SK-MEL-5 (cell line): ENCODE measurements around the gene VPS13A. TPM values are rescaled to one million over a fixed set of nuclear protein-coding genes. Genes with fewer than 3 reads are reported as not detected.
"Not testable (repeated sequence)": the region's sequence is repeated elsewhere in the genome, so short reads cannot be mapped to it uniquely, and the experiment has no call there.

ENCODE experiments used
- DNase-seq: peaks from one replicate; pipeline ENCODE4 v3.0.0-alpha.2; 2016; ENCODE audit warnings: low read depth, low spot score
- in situ Hi-C: cut with HindIII; loops from 2 replicates; pipeline ENCODE4 v1.10.0; 2016; ENCODE audit warnings: low sequenced_read_pairs, high pct_unique_total_duplicates, low pct_unique_long_range_greater_than_20kb
- total RNA-seq: library from RNA; depleted of rRNA; stranded (reverse); fragments of >200 nt; shearing (Covaris generic); gene quantifications from 2 replicates; pipeline ENCODE4 v1.2.3, GENCODE V29; 2014

Gene VPS13A
- total RNA-seq, 1 experiment from 2014 or later: 22.8 TPM

DNA sequence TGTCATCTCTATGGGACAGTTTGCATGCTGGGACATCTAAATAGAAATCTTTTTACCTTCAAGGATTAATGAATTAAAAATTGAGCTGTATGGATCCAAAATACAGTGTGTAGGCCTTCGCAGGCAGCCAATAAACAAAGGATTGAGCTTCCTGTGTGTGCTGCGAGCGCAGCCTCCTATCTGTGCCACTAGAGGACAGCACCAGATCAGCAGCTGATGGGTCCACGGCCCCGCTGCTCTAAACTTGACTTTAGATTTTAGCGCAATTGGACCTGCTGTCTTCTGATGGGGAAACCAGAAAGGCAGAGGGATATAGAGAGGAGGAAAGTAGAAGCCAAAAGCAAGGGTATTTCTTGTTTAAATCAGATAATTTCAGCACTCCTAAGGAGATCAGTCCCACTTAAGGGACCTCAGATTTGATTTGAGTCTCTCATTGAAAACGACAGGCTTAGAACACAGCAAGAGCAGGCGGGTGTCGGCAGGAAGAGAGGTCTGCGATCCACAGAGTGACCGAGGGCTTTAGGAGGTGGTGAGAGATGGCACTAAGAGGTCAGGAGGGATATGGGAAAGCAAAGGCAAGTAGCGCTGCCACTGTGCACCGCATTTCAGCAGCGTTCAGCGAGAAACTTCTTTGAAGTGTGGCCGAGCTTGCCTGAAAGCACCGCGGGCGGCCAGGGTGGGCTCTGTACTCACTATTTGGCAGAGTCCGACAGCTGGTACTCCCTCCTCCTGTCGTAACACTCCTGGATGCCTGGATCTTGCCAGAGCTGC lies 256.5 kb downstream of the VPS13A start:
- peak; percentile 78 for DNase-seq
- in situ Hi-C loops: no loop called here

GRCh38 chr9:77435277-77435676 lies 257.9 kb downstream of the VPS13A start:
- no peak for DNase-seq
- in situ Hi-C loops: no loop called here

GRCh38 chr9:77435688-77436087 lies 258.4 kb downstream of the VPS13A start:
- no peak for DNase-seq
- in situ Hi-C loops: no loop called here

GRCh38 chr9:77438653-77439052 lies 261.3 kb downstream of the VPS13A start:
- DNase-seq: no peak
- in situ Hi-C loops: no loop called here

- in situ Hi-C loops: no loop called here
- DNase-seq: no peak
Measured at GRCh38 chr9:77440057-77440456, 262.7 kb downstream of the VPS13A start.

GRCh38 chr9:77441124-77441523 lies 263.8 kb downstream of the VPS13A start:
- in situ Hi-C loops, DNase-seq: not testable (repeated sequence)

GRCh38 chr9:77442436-77442835 lies 265.1 kb downstream of the VPS13A start:
- in situ Hi-C loops: no loop called here
- no peak for DNase-seq

GRCh38 chr9:77447646-77448045 lies 270.3 kb downstream of the VPS13A start:
- in situ Hi-C loops: no loop called here
- DNase-seq: no peak

DNA sequence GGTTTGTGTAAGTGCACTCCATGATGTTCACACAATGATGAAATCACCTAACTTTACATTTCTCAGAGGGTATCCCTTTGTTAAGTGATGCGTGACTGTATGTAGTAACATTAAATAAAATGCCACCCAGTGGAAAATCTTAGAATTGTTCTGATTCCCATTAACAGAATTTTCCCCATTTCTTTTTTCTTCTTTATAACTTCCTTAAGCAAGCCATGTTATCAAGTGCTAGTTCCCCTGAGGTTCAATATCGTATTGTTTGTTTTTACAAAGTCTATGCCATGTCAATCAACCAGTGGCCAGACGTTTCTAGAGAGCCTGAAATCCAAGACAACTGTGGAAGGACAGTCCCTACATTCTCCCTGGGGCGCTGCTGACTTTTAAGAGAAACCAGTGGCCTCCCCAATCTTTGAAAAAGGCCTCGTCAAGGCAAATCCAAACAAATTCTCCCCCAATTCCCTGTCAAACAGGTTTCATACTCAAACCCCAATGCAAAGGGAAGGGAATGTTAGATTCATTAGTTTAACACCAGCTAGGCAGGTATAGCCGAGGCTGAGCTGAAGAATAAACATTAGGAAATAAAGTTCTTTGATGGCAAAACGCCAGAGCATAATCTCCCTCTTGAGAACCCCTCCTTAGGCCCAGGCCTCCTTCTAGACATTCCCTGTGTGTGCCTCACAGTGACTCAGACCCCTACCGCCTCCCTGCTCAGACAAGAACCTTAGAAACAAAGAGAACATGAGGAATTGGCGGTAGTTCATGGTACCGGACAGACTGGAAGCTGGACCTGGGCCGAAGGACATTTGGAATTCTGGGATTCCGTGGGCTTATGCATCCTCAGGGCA lies 272.1 kb downstream of the VPS13A start:
- DNase-seq: peak; percentile 19
- in situ Hi-C loops: loop anchor here (10.0 kb wide), 1 partner anchor 295 kb away; no protein-coding TSS in a partner anchor

- in situ Hi-C loops: loop anchor here (10.0 kb wide), 1 partner anchor 295 kb away; no protein-coding TSS in a partner anchor
- DNase-seq: no peak
Measured at GRCh38 chr9:77450085-77450475, 272.7 kb downstream of the VPS13A start.

- in situ Hi-C loops: loop anchor here (10.0 kb wide), 1 partner anchor 293 kb away; no protein-coding TSS in a partner anchor
Measured at GRCh38 chr9:77451507-77451906, 274.2 kb downstream of the VPS13A start.

DNA sequence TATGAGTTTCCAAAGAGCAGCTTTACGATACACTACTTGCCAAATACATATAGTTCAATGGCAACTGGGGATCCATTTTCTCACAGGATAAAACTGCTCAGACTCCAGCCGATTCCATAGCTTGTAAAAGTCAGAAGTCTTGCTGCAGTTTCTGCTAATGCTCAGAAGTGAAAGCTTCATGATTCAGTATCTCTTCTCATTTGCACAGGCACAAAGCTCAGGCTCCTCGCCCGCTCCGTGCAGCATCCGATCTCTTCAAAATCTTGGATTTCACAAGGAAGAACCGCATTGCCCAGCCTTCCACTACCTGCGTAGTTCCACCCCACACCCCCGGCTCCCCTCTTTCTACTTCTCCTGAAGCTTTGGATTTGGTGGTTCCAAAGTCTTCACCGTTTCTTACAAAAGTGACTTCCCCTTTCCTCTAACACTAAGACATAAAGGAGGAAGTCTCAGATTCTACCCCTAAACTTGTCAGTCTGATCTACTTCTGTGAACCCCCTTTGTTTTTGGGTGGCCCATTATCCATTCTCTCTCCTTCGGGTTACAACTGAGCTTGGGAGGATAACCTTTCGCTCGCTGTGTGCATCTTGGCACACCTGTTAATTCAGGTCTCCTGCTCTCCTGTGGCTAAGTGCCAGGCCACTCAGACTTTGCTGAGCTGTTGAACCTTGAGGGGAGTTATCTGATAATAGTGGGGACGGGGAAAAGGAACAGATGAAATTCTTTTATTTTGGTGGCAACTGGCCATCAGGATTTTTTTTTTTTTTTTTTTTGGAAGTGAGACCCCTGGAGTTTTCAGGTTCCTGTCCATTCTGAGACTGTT lies 276.7 kb downstream of the VPS13A start:
- in situ Hi-C loops: loop anchor here (10.0 kb wide), 1 partner anchor 291 kb away; no protein-coding TSS in a partner anchor

More at GRCh38 chr9:77451507-77451906, 274.2 kb downstream of the VPS13A start:
- DNase-seq: no peak

DNA sequence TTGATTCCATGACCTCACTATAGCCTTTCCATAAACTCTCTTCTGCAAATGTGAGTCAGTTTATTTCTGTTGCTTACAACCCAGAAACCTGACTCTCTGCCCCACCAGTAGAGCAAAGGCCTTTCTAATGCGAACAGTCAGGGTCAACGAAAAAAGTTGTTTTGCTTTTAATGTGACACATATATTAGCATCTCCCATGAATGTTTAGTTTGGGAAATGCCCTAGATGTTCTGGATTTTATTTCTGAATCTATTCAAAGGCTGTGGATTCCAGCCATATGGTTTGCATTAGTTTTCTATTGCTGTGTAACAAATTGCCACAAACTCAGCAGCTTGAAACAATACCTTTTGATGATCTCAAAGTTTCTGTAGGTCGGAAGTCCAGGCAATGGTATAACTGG lies 277.3 kb downstream of the VPS13A start:
- no peak for DNase-seq
- in situ Hi-C loops: loop anchor here (10.0 kb wide), 1 partner anchor 290 kb away; no protein-coding TSS in a partner anchor

More for the DNA sequence above, 276.7 kb downstream of the VPS13A start:
- no peak for DNase-seq

DNA sequence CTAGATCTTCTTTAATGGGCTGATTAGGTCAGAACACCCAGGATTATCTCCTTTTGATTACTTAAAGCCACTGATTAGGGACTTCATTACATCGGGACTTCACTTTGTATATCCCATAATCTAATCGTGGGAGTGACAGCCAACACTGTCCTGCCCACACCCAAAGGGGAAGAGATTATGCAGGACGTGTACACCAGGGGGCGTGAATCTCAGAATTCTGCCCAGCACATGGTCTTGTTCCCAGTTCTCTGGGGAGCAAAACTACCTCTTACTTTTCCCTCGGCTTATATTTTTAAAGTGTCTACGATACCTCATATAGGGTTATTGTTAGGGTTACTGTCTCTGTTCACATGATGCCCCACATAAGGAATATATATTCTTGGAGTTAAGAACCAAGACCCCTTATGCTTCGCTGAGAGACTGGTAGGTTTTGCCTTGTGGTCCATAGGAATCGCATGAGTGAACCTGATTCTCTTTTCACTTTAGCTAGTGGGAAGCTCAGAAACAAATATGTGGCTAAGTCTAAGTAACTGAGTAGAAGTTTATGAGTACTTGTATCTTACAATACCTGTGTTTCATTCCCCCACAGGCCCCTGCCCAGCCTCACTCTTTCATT lies 278.1 kb downstream of the VPS13A start:
- in situ Hi-C loops: loop anchor here (10.0 kb wide), 1 partner anchor 289 kb away; no protein-coding TSS in a partner anchor

DNA sequence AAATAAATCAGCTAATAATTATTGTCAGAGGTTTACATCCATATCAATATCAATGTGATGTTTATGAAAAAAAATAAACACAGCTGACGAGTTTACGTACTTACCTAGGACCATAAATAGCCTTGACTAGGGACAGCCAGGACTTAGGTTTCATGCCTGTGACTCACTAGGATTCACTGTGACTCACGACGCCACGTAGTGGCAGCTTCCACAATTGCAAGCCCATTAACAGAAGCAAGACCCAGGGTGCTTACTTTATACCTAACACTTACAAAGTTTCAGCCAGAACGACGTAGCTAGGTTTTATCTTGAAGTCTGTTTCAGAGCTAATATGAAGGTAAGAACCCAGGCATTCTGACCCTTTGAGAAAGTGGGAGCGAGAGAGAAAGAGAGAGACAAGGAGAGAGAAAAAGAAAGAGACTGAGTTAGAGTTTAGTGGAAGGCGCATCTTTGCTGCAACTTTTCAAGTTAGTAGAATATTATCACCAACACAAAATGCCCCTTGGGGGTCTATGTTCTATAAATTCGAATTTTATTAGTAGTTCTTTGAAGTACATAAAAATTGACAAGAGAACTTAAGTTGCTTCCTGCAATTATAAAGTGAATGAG lies 279.6 kb downstream of the VPS13A start:
- DNase-seq: peak; percentile 92
- in situ Hi-C loops: loop anchor here (10.0 kb wide), 1 partner anchor 288 kb away; no protein-coding TSS in a partner anchor

More for the DNA sequence above, 278.1 kb downstream of the VPS13A start:
- DNase-seq: peak; percentile 74

GRCh38 chr9:77457916-77458592 lies 280.7 kb downstream of the VPS13A start:
- in situ Hi-C loops: loop anchor here (10.0 kb wide), 1 partner anchor 287 kb away; no protein-coding TSS in a partner anchor

More at GRCh38 chr9:77457916-77458592, 280.7 kb downstream of the VPS13A start:
- peak; percentile 81 for DNase-seq
